RWPE1 (cell line): Measurements from ENCODE around the gene UNC5A.

Experiments
- CTCF ChIA-PET: fragments of 350-600 bp; sonication (Branson Sonifier 250); formaldehyde crosslinking; extraction: SDS; loops from one replicate; lab custom pipeline; 2021; lab: Yijun Ruan, JAX
- POLR2A ChIA-PET: fragments of 400-600 bp; formaldehyde crosslinking; extraction: SDS; loops from one replicate; lab custom pipeline; 2020; ENCODE audit warnings: antibody characterized with exemption; ENCODE audit not compliant: low non-redundant PET; lab: Yijun Ruan, JAX
- DNase-seq: peaks from one replicate; pipeline ENCODE4 v3.0.0; 2012; ENCODE audit warnings: low spot score
- H3K27ac ChIP-seq: fragments of 450-650 bp; 2 replicates; pipeline ENCODE4 v1.5.1; 2017
- TF ChIP-seq, protein P1 (sequence below): fragments of 450-650 bp; conservative IDR thresholded peaks from 2 replicates; pipeline ENCODE4 v1.5.1; 2017; ENCODE audit warnings: low read depth, mild to moderate bottlenecking

Gene UNC5A

DNA sequence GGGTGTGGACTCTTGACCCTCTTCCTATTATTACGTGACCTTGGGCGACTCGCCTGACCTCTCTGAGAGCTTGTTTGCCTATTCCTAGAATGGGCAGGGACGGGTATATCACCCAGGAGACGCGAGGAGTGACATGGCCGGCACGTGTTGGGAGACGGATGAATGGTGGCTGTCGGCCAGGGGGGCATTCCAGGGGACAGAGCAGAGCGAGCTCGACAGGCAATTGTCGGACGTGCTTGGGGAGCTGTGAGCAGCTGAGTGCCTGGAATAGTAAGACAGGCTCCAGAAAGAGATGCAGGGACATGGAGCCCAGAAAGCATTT is 29.3 kb upstream of the UNC5A start:
- CTCF ChIA-PET = no interaction called here

GRCh38 chr5:176781638-176782570 is 28.5 kb upstream of the UNC5A start:
- H3K27ac ChIP-seq = no peak overlapping the region
- CTCF ChIA-PET = interaction anchor here (0.6 kb wide), 1 partner anchor 11 kb away, joined by 3 read pairs; no protein-coding TSS in a partner anchor
- DNase-seq = no peak
- TF ChIP-seq, protein P1, sequence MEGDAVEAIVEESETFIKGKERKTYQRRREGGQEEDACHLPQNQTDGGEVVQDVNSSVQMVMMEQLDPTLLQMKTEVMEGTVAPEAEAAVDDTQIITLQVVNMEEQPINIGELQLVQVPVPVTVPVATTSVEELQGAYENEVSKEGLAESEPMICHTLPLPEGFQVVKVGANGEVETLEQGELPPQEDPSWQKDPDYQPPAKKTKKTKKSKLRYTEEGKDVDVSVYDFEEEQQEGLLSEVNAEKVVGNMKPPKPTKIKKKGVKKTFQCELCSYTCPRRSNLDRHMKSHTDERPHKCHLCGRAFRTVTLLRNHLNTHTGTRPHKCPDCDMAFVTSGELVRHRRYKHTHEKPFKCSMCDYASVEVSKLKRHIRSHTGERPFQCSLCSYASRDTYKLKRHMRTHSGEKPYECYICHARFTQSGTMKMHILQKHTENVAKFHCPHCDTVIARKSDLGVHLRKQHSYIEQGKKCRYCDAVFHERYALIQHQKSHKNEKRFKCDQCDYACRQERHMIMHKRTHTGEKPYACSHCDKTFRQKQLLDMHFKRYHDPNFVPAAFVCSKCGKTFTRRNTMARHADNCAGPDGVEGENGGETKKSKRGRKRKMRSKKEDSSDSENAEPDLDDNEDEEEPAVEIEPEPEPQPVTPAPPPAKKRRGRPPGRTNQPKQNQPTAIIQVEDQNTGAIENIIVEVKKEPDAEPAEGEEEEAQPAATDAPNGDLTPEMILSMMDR = no peak
- POLR2A ChIA-PET = no interaction called here

More for the DNA sequence above, 29.3 kb upstream of the UNC5A start:
- TF ChIP-seq, protein P1 = no peak
- H3K27ac ChIP-seq = no peak overlapping the region
- POLR2A ChIA-PET = no interaction called here
- DNase-seq = no peak

DNA sequence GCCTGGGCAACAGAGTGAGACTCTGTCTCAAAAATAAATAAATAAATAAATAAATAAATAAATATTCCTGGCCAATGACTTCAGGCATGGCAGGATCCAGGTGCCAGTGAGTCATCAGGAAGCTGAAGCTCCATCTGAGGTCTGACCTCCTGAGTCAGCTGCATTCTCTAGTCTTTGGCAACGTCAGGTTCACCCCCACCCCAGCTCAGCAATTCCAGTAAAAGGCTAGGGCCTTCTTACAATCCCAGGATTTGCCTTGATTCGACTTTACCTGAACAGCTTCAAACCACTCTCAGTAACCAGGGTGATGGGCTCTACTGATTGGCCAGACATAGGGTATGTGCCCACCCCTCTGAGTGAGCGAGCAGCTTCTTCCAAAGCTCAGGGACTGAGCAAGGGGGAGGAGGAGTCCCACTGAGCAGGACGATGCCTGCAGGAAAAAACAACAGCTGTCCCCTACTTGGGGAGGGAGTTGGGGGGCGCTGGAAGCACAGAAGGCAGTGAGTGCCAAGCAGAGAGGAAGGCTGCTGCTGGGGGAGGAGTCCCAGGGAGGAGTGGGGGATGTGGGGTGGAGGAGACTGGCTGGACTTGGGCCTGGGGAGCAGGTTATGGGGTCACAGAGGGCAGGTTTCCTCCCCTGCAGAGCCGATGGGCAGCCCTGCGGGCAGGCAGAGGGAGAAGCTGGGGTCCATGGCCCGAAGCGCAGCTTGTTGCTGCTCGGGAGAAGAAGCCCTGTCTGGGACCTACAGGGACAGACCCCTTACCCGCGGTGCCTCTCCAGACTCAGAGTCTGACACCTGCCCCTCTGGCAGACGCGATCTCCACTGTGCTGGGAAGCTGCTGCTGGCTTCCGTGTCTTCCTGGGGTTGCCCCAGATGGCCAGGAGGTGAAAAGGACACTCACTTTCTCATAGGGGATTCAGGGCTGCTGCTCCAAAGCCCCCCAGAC is 25.9 kb upstream of the UNC5A start:
- peak; percentile 99 for DNase-seq
- H3K27ac ChIP-seq = peak overlapping the region; percentile 80
- POLR2A ChIA-PET = no interaction called here
- CTCF ChIA-PET = interaction anchor here (0.6 to 1.3 kb wide), 4 partner anchors 9 to 124 kb away, joined by 3 to 6 read pairs (median 4); no protein-coding TSS in a partner anchor
- TF ChIP-seq, protein P1 = no peak

DNA sequence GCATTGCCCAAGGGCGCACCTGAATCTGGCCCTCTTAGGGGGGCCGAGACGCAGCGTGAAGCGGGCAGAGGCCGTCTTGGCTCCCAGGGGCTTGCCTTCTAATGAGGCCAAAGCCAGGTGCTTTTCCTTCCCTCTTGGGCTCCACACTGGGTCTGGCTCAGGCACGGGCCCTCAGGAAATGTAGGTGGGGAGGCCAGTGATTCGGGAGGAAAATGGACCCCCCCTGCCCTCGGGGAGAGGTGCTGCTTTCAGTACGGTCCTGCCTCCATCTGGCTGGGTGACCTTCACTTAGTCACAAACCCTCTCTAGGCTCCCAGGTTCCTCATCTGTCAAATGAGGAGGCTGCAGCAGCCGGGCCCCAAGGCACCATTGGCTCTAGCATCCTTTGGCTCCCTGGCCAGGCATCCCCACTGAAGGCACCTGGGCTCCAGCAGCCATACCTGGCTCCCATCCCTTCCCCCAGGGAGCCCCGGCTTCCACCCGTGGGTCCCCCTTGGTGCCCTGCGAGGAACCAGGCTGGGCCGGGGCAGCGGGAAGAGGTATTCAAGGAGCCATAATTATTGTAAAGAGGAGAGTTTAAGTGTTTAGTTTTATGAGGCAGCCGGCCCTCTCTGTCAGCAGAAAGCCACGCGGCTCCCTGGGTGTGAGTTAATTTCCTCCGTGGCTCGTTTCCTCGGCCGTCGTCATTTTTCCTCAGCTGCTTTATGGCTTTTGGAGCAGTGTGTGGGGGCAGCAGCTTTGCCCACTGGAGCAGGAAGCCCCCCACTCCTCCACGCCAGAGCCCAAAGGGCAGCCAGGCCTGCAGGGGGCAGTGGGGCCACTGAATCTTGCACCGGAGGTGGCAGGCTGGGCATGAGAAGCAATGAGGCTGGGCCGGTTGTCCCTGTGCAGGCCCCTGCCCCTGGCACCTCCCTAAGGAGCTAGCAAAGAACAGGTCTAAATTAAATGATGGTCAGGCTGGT is 24.9 kb upstream of the UNC5A start:
- no peak for DNase-seq
- CTCF ChIA-PET = interaction anchor here (0.8 to 1.3 kb wide), 2 partner anchors 8 to 125 kb away, joined by 3 to 5 read pairs; no protein-coding TSS in a partner anchor
- TF ChIP-seq, protein P1 = no peak
- peak overlapping the region; percentile 80 for H3K27ac ChIP-seq
- POLR2A ChIA-PET = no interaction called here

- TF ChIP-seq, protein P1 = no peak
- POLR2A ChIA-PET = no interaction called here
- CTCF ChIA-PET = interaction anchor here (0.6 to 0.7 kb wide), 2 partner anchors 123 to 136 kb away, joined by 3 to 6 read pairs; no protein-coding TSS in a partner anchor
- DNase-seq = no peak
- H3K27ac ChIP-seq = no peak overlapping the region
These were observed 22.7 kb upstream of the UNC5A start for GRCh38 chr5:176787676-176788075.
